Activated CD4-positive, alpha-beta T cell treated with anti-CD3 and anti-CD28 coated beads for 4 hours (primary cell): ENCODE data around the gene SMOC2.

Source experiments
- DNase-seq, 2 donors: peaks; one replicate each; pipeline ENCODE4 v3.0.0-alpha.2; 2020

Gene SMOC2

GRCh38 chr6:168581706-168582105, 140.7 kb downstream of the SMOC2 start:
- DNase-seq, result no peak

- no peak for DNase-seq
These were observed 141.6 kb downstream of the SMOC2 start for GRCh38 chr6:168582571-168582981.

- DNase-seq, result no peak
These were observed 142.1 kb downstream of the SMOC2 start for GRCh38 chr6:168583126-168583525.

GRCh38 chr6:168583821-168584220, 142.8 kb downstream of the SMOC2 start:
- no peak for DNase-seq

- DNase-seq, result no peak
These were observed 143.3 kb downstream of the SMOC2 start for GRCh38 chr6:168584249-168584648.

- no peak for DNase-seq
These were observed 143.7 kb downstream of the SMOC2 start for GRCh38 chr6:168584671-168585070.

- no peak for DNase-seq
These were observed 144.5 kb downstream of the SMOC2 start for GRCh38 chr6:168585441-168585840.

- DNase-seq, result no peak
These were observed 148.3 kb downstream of the SMOC2 start for GRCh38 chr6:168589275-168589674.

GRCh38 chr6:168590406-168590805, 149.4 kb downstream of the SMOC2 start:
- DNase-seq, result no peak

- DNase-seq, result no peak
These were observed 155.4 kb downstream of the SMOC2 start for GRCh38 chr6:168596344-168596743.

GRCh38 chr6:168597471-168597875, 156.5 kb downstream of the SMOC2 start:
- no peak for DNase-seq

GRCh38 chr6:168598251-168599117, 157.5 kb downstream of the SMOC2 start:
- DNase-seq, result no peak

GRCh38 chr6:168599118-168599494, 158.1 kb downstream of the SMOC2 start:
- no peak for DNase-seq

GRCh38 chr6:168599769-168600330, 158.9 kb downstream of the SMOC2 start:
- no peak for DNase-seq

GRCh38 chr6:168600381-168600780, 159.4 kb downstream of the SMOC2 start:
- no peak for DNase-seq

GRCh38 chr6:168601111-168601510, 160.1 kb downstream of the SMOC2 start:
- no peak for DNase-seq

- no peak for DNase-seq
These were observed 160.6 kb downstream of the SMOC2 start for GRCh38 chr6:168601546-168601945.

- no peak for DNase-seq
These were observed 161.6 kb downstream of the SMOC2 start for GRCh38 chr6:168602576-168602975.

GRCh38 chr6:168603234-168603633, 162.2 kb downstream of the SMOC2 start:
- no peak for DNase-seq

GRCh38 chr6:168605964-168606363, 165.0 kb downstream of the SMOC2 start:
- DNase-seq, result no peak

GRCh38 chr6:168606722-168607121, 165.7 kb downstream of the SMOC2 start:
- no peak for DNase-seq

GRCh38 chr6:168607272-168608112, 166.5 kb downstream of the SMOC2 start:
- no peak for DNase-seq

- DNase-seq, result no peak
These were observed 167.1 kb downstream of the SMOC2 start for GRCh38 chr6:168608113-168608400.
